Measurements from ENCODE around the gene PANX1. TPM values are rescaled to one million over a fixed set of nuclear protein-coding genes. Genes with fewer than 3 reads are reported as not detected.

PANX1 gene
- total RNA-seq, 3 donors from 2014 or later: 7.5 to 19.2 (median 9.0) TPM

GRCh38 chr11:94142308-94143281 is 14.0 kb downstream of the PANX1 start:
- Histone ChIP-seq H3K36me3 (ENCODE audit: low read depth) (no peaks in the 10 kb centered on the region), H3K9me3 (no peaks in the 10 kb centered on the region), H3K4me1 (ENCODE audit: low read depth) (peaks cover 8% of the 10 kb centered on the region), H3K4me3 (no peak overlapping the region)
- DNase-seq (no peak), ATAC-seq (peak; percentile 12)
- TF ChIP-seq CTCF (IDR thresholded peaks at IDR 0.05): no peak
- intact Hi-C loops (cut with DNase I, micrococcal nuclease): no loop called here

- no peak for ATAC-seq
- no peak for DNase-seq
- Histone ChIP-seq H3K36me3 (ENCODE audit: low read depth) (no peaks in the 10 kb centered on the region), H3K4me3 (no peak overlapping the region), H3K4me1 (ENCODE audit: low read depth) (peaks cover 8% of the 10 kb centered on the region), H3K9me3 (no peaks in the 10 kb centered on the region)
- TF ChIP-seq CTCF (IDR thresholded peaks at IDR 0.05): no peak
- intact Hi-C loops (cut with DNase I, micrococcal nuclease): no loop called here
Measured at GRCh38 chr11:94144216-94144615, 15.6 kb downstream of the PANX1 start.

GRCh38 chr11:94144664-94145063 is 16.0 kb downstream of the PANX1 start:
- Histone ChIP-seq H3K36me3 (ENCODE audit: low read depth) (no peaks in the 10 kb centered on the region), H3K4me1 (ENCODE audit: low read depth) (peaks cover 5% of the 10 kb centered on the region), H3K4me3 (no peak overlapping the region), H3K9me3 (no peaks in the 10 kb centered on the region)
- DNase-seq: no peak
- no peak for TF ChIP-seq CTCF (IDR thresholded peaks at IDR 0.05)
- no peak for ATAC-seq
- intact Hi-C loops (cut with DNase I, micrococcal nuclease): no loop called here

GRCh38 chr11:94145431-94145830 is 16.8 kb downstream of the PANX1 start:
- ATAC-seq: no peak
- intact Hi-C loops (cut with DNase I, micrococcal nuclease): no loop called here
- no peak for TF ChIP-seq CTCF (IDR thresholded peaks at IDR 0.05)
- no peaks in the 10 kb centered on the region for H3K4me1 ChIP-seq (ENCODE audit: low read depth)
- no peaks in the 10 kb centered on the region for H3K36me3 ChIP-seq (ENCODE audit: low read depth)
- H3K4me3 ChIP-seq: no peak overlapping the region
- H3K9me3 ChIP-seq: no peaks in the 10 kb centered on the region
- no peak for DNase-seq

GRCh38 chr11:94145916-94146315 is 17.3 kb downstream of the PANX1 start:
- no peaks in the 10 kb centered on the region for H3K4me1 ChIP-seq (ENCODE audit: low read depth)
- no peak for TF ChIP-seq CTCF (IDR thresholded peaks at IDR 0.05)
- intact Hi-C loops (cut with DNase I, micrococcal nuclease): no loop called here
- ATAC-seq (no peak), DNase-seq (no peak)
- H3K4me3 ChIP-seq: no peak overlapping the region
- no peaks in the 10 kb centered on the region for H3K9me3 ChIP-seq
- H3K36me3 ChIP-seq (ENCODE audit: low read depth): no peaks in the 10 kb centered on the region
